Natural killer cell (primary cell): ENCODE measurements around the gene MTFP1. TPM values are rescaled to one million over a fixed set of nuclear protein-coding genes. Genes with fewer than 3 reads are reported as not detected.

ENCODE experiments used
- ATAC-seq, 3 donors: fragments of 150-1000 bp in 2 of 3; fragments of 200-7000 bp in 1 of 3; cut with Tn5 transposase; 1 replicate in 1 of 3; 2 replicates in 2 of 3; pipeline ENCODE4 v1.10.0; 2021; ENCODE audit warnings: mild to moderate bottlenecking in 2 of 3, moderate library complexity in 2 of 3
- DNase-seq, 2 donors: peaks; one replicate each; pipeline versions ENCODE4 v3.0.0 to v3.0.0-alpha.2; 2013 to 2021; ENCODE audit warnings: mixed read lengths in 1 of 2
- H3K27ac ChIP-seq: one replicate; pipeline ENCODE4 v1.5.1; 2013; ENCODE audit warnings: mild to moderate bottlenecking, low read length
- H3K27me3 ChIP-seq: one replicate; pipeline ENCODE4 v1.6.1; 2013; ENCODE audit warnings: low read length; ENCODE audit not compliant: control insufficient read depth, insufficient read depth
- H3K36me3 ChIP-seq: one replicate; pipeline ENCODE4 v1.6.1; 2013; ENCODE audit warnings: low read length; ENCODE audit not compliant: control insufficient read depth, insufficient read depth
- H3K4me1 ChIP-seq: one replicate; pipeline ENCODE4 v1.6.1; 2013; ENCODE audit warnings: low read length; ENCODE audit not compliant: control insufficient read depth, insufficient read depth
- H3K4me3 ChIP-seq: one replicate; pipeline ENCODE4 v1.5.1; 2013; ENCODE audit warnings: low read length
- H3K9me3 ChIP-seq: one replicate; pipeline ENCODE4 v1.6.1; 2013; ENCODE audit warnings: low read length; ENCODE audit not compliant: control insufficient read depth, insufficient read depth
- H3K27ac Mint-ChIP-seq, 2 donors: one replicate each; pipeline ENCODE4 v1.8.0; 2022; ENCODE audit warnings: mild to moderate bottlenecking in 2 of 2, mixed read lengths in 2 of 2, moderate library complexity in 1 of 2
- H3K27me3 Mint-ChIP-seq, 2 donors: one replicate each; pipeline ENCODE4 v1.8.0; 2022; ENCODE audit warnings: low read depth in 2 of 2, mixed read lengths in 2 of 2
- H3K36me3 Mint-ChIP-seq: one replicate; pipeline ENCODE4 v1.8.0; 2022; ENCODE audit warnings: mixed read lengths
- H3K4me1 Mint-ChIP-seq, 2 donors: one replicate each; pipeline ENCODE4 v1.8.0; 2022; ENCODE audit warnings: mixed read lengths in 2 of 2
- H3K4me3 Mint-ChIP-seq: one replicate; pipeline ENCODE4 v1.8.0; 2022; ENCODE audit warnings: mild to moderate bottlenecking, moderate library complexity, mixed read lengths
- H3K9me3 Mint-ChIP-seq, 2 donors: one replicate each; pipeline ENCODE4 v1.8.0; 2022; ENCODE audit warnings: mixed read lengths in 2 of 2
- CTCF ChIP-seq: fragments of 200-600 bp; IDR thresholded peaks from one replicate; pipeline ENCODE4 v1.8.0; 2022; ENCODE audit warnings: antibody characterized with exemption
- WGBS: methylation state at CpG from one replicate; pipeline ENCODE4 v1.1.7; 2013; ENCODE audit warnings: missing lambda C conversion rate; ENCODE audit not compliant: insufficient coverage; 5-methylcytosine and 5-hydroxymethylcytosine counted together
- intact Hi-C: fragments of 100-400 bp; cut with micrococcal nuclease; formaldehyde crosslinking; loops from one replicate; pipeline ENCODE4 v1.14.2; 2022
- total RNA-seq, 4 donors: library from RNA; stranded (reverse); fragments of 120-200 nt in 1 of 4; gene quantifications; one replicate each; pipeline versions ENCODE4 v1.2.3 to v1.2.4, GENCODE V29; 2013 to 2022

Gene MTFP1
- total RNA-seq, 3 donors from 2014 or later (not counting 1 experiment from before 2014, with no cell fraction given): 15.7 to 17.5 (median 17.2) TPM

- intact Hi-C loops: no loop called here
- H3K9me3 ChIP-seq: no peaks in the 10 kb centered on the region
- DNase-seq (peak in 1 of 2 donors; percentile 35), ATAC-seq (peak; percentile 77 to 96 (median 78))
- H3K9me3 Mint-ChIP-seq: no peaks in the 10 kb centered on the region
- H3K4me1 ChIP-seq: peaks cover 15% of the 10 kb centered on the region
- H3K27me3 ChIP-seq: peaks cover 10% of the 10 kb centered on the region
- peaks cover 8% of the 10 kb centered on the region in 2 donors for H3K4me1 Mint-ChIP-seq
- no peaks in the 10 kb centered on the region for H3K36me3 Mint-ChIP-seq
- no peaks in the 10 kb centered on the region for H3K36me3 ChIP-seq
- WGBS: 47% methylated on average over 3 of the region's 4 CpGs
- peaks cover 7 to 22% of the 10 kb centered on the region in 2 donors for H3K27me3 Mint-ChIP-seq
- no peak overlapping the region for H3K27ac ChIP-seq
- peak overlapping the region; percentile 2 for H3K4me3 Mint-ChIP-seq
- H3K4me3 ChIP-seq: no peak overlapping the region
- H3K27ac Mint-ChIP-seq: peak overlapping the region; percentile 70 to 74
- TF ChIP-seq CTCF: no peak
Observed at GRCh38 chr22:30472994-30473720, 47.6 kb downstream of the MTFP1 start.

- WGBS: 98% methylated on average over 3 of the region's 4 CpGs
- TF ChIP-seq CTCF: no peak
- Mint-ChIP-seq H3K27ac (no peak overlapping the region), H3K4me1 (peaks cover 8% of the 10 kb centered on the region in 2 donors), H3K9me3 (no peaks in the 10 kb centered on the region), H3K36me3 (no peaks in the 10 kb centered on the region), H3K4me3 (no peak overlapping the region), H3K27me3 (peaks cover 7 to 22% of the 10 kb centered on the region in 2 donors)
- ATAC-seq: no peak
- H3K4me3 ChIP-seq: no peak overlapping the region
- H3K27me3 ChIP-seq: peaks cover 10% of the 10 kb centered on the region
- no peak overlapping the region for H3K27ac ChIP-seq
- no peaks in the 10 kb centered on the region for H3K36me3 ChIP-seq
- H3K9me3 ChIP-seq: no peaks in the 10 kb centered on the region
- intact Hi-C loops: no loop called here
- DNase-seq: no peak
- H3K4me1 ChIP-seq: peaks cover 15% of the 10 kb centered on the region
Observed at GRCh38 chr22:30474121-30474520, 48.6 kb downstream of the MTFP1 start.

- no peak for ATAC-seq
- no peak overlapping the region for H3K27ac Mint-ChIP-seq
- DNase-seq: peak in 1 of 2 donors; percentile 70
- intact Hi-C loops: no loop called here
- H3K4me3 Mint-ChIP-seq: no peak overlapping the region
- peaks cover 7 to 21% of the 10 kb centered on the region in 2 donors for H3K27me3 Mint-ChIP-seq
- H3K36me3 Mint-ChIP-seq: no peaks in the 10 kb centered on the region
- H3K36me3 ChIP-seq: no peaks in the 10 kb centered on the region
- TF ChIP-seq CTCF: no peak
- no peak overlapping the region for H3K4me3 ChIP-seq
- H3K27me3 ChIP-seq: peaks cover 7% of the 10 kb centered on the region
- no peaks in the 10 kb centered on the region for H3K9me3 ChIP-seq
- 72% methylated on average over 6 of the region's 6 CpGs for WGBS
- peaks cover 8% of the 10 kb centered on the region in 2 donors for H3K4me1 Mint-ChIP-seq
- no peak overlapping the region for H3K27ac ChIP-seq
- H3K9me3 Mint-ChIP-seq: no peaks in the 10 kb centered on the region
- H3K4me1 ChIP-seq: peaks cover 15% of the 10 kb centered on the region
Observed at GRCh38 chr22:30474683-30475424, 49.3 kb downstream of the MTFP1 start.

Other genes with a start within 250 kb of the MTFP1 start
- gene LIF, start 179.0 kb upstream of the MTFP1 start, total RNA-seq: 1 to 10 TPM; 2.0 to 2.7 (median 2.6) TPM
- 100 to 1,000 TPM in 1 of 3 donors, 10 to 100 TPM in 2; 17.4 to 142 (median 18.1) TPM for gene OSM, start 158.9 kb upstream of the MTFP1 start, total RNA-seq
- 10 to 100 TPM in 1 of 3 donors, 1 to 10 TPM in 2; 7.0 to 11.9 (median 8.8) TPM for gene CASTOR1, start 136.3 kb upstream of the MTFP1 start, total RNA-seq
- 10 to 100 TPM; 38.9 to 48.0 (median 47.9) TPM for gene TBC1D10A, start 98.8 kb upstream of the MTFP1 start, total RNA-seq
- gene SF3A1, start 68.9 kb upstream of the MTFP1 start, total RNA-seq: 100 to 1,000 TPM; 309 to 340 (median 319) TPM
- 1 to 10 TPM; 7.7 to 9.7 (median 8.4) TPM for gene CCDC157, start 68.8 kb upstream of the MTFP1 start, total RNA-seq
- 1 to 10 TPM; 7.5 to 9.8 (median 9.5) TPM for gene RNF215, start 38.4 kb upstream of the MTFP1 start, total RNA-seq
- 1 to 10 TPM in 2 of 3 donors, under 1 TPM in 1; 0.71 to 6.6 (median 2.7) TPM for gene SEC14L2, start 28.8 kb upstream of the MTFP1 start, total RNA-seq
- not detected for gene SEC14L3, start 46.2 kb downstream of the MTFP1 start, total RNA-seq
- gene SEC14L4, start 79.9 kb downstream of the MTFP1 start, total RNA-seq: not detected
- gene SEC14L6, start 121.0 kb downstream of the MTFP1 start, total RNA-seq: under 1 TPM in 2 of 3 donors, not detected in 1; 0.18 to 0.23 TPM
- not detected for gene GAL3ST1, start 148.9 kb downstream of the MTFP1 start, total RNA-seq
- gene PES1, start 166.1 kb downstream of the MTFP1 start, total RNA-seq: 10 to 100 TPM; 30.9 to 39.7 (median 34.9) TPM
- 1 to 10 TPM in 1 of 3 donors, under 1 TPM in 2; 0.42 to 1.2 (median 0.95) TPM for gene TCN2, start 181.4 kb downstream of the MTFP1 start, total RNA-seq
- 1 to 10 TPM; 2.9 to 5.8 (median 2.9) TPM for gene SLC35E4, start 210.0 kb downstream of the MTFP1 start, total RNA-seq
- gene DUSP18, start 242.1 kb downstream of the MTFP1 start, total RNA-seq: 10 to 100 TPM; 10.2 to 12.8 (median 10.5) TPM